GM12872 (cell line): ENCODE data around the gene VMP1.

ENCODE experiments used
- TF ChIP-seq, protein P1 (sequence below): IDR thresholded peaks from 3 replicates; pipeline ENCODE4 v1.5.1; 2011; ENCODE audit warnings: low read depth, mild to moderate bottlenecking, low read length, moderate library complexity; ENCODE audit not compliant: insufficient read depth

VMP1 gene

DNA sequence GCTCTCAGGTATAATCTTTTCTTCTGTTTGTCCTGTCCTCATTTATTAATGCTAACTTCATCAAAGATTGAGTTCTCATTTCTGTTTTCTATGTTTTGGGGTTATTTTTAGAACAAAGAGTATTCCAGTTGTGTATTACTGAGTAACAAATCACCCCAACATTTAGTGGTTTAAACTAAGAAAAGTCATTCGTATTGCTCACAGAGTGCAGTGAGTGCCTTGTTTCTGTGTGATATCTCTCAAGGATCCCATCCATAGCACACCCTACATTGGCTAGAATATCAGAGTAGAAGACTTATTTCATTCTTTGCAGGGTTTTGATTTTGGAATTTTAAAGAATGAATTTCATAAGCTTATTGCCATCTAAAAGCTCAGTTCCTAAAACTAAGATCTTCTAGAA is 72.1 kb downstream of the VMP1 start:
- TF ChIP-seq, protein P1, sequence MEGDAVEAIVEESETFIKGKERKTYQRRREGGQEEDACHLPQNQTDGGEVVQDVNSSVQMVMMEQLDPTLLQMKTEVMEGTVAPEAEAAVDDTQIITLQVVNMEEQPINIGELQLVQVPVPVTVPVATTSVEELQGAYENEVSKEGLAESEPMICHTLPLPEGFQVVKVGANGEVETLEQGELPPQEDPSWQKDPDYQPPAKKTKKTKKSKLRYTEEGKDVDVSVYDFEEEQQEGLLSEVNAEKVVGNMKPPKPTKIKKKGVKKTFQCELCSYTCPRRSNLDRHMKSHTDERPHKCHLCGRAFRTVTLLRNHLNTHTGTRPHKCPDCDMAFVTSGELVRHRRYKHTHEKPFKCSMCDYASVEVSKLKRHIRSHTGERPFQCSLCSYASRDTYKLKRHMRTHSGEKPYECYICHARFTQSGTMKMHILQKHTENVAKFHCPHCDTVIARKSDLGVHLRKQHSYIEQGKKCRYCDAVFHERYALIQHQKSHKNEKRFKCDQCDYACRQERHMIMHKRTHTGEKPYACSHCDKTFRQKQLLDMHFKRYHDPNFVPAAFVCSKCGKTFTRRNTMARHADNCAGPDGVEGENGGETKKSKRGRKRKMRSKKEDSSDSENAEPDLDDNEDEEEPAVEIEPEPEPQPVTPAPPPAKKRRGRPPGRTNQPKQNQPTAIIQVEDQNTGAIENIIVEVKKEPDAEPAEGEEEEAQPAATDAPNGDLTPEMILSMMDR, result no peak

DNA sequence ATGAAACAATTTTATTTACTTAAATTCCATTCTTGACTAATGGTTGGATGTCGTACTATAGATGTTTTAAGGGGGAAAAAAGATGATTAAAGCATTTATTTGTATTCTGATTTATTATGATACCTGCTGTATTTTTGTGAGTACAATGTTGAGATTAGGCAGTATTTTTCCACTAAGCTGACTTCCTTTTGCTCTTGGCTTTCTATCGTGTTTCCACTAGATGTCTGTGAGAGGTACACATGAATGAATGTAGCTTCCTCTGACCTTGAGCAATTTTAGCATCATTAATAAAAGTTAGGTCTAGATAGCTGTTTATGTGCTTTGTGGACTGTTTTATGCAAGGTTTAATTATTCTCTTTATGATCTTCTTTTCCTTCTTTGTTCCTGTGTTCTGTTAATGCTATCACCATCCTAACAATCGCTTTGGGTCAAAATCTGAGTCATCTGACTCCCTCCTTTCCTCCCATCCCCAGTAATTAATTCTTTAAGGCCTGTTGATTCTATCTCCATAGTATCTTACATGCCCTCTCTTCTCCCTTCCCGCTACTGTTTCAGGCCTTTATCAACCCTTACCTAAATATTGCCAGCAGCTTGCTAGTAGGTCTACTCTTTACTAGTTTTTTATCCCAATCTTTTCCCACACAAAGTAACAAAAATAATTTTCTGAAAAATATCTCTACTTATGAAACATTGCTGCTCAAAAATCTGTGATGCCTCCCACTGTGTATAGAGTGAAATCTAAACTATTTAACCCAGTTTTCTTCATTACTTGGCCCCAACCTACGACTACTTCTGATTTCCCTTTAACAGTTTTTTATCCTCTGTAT is 76.0 kb downstream of the VMP1 start:
- TF ChIP-seq, protein P1, result no peak

DNA sequence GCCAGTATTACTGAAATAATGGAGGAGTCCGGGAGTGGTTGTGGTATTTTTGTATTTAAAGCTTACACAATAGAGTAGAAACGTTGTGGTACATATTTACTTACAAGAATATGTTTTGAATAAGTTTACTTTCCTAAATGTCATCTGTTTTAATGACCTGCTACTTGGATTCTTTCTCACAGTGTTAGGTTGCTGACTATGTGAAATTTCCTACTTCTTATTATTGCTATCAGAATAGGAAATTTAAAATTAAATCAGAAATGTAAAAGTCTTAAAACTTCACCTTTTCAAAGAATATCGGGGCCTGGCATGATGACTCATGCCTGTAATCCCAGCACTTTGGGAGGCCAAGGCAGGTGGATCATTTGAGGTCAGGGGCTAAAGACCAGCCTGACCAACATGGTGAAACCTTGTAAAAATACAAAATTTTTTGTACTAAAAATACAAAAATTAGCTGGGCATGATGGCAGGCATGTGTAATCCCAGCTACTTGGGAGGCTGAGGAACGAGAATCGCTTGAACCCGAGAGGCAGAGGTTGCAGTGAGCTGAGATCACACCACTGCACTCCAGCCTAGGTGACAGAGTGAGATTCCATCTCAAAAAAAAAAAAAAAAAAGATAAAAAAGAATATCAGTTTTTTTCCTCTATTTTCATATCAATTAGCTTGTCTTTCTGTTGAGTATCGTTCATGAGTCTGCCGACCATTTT is 77.8 kb downstream of the VMP1 start:
- TF ChIP-seq, protein P1, result no peak

DNA sequence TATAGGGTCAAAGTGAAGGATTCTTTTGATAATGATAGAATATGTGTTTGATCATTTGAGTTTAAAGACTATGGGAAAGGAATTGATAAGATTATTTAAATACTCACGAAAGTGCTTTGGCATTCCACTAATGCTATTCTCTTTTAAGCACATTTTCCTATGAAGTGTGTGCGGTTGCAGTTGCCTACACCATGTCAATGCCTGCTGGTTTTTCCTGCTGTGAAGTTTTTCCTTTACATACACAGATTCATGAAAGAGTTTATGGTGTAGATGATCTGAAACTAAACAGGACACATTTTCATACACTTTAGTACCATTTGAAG is 78.7 kb downstream of the VMP1 start:
- TF ChIP-seq, protein P1, result no peak

DNA sequence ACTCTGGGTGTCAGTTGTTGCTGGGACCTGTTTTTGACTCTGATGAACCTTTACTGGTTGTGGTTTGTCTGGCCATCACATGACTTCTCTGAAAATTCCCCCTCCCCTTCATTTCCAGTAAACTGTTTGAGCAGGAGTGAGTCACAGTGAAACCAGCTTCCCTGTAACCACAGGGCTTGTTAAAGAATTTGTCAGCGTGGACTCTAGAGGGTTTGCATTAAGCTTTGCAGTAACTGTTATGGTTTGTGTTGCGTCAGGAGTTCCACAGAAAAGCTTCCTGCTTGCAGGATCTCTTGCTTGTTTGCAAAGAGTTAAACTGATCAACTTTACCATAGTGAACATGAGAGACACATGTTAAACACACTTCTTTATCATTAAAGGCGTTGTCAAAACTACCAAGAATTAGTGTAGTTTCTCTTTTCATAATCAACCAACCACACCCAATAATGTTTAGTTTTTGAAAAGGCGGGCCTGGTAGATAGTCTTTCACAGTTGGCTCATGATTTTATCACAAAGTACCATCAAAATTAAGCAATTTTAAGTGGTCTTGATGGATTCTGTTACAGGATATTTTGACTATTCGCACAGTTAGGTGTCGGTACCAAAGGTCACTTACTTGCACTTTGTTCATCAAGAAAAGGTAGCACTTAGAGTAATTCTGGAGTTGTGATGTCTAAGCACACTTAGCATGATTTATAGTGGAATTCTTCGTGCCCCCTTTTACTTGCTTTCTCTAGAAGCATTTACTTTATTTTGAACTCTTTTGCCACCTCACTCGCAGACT is 79.3 kb downstream of the VMP1 start:
- TF ChIP-seq, protein P1, result 0 out of 3 replicates have a peak, but pooled peaks have one; percentile 12

DNA sequence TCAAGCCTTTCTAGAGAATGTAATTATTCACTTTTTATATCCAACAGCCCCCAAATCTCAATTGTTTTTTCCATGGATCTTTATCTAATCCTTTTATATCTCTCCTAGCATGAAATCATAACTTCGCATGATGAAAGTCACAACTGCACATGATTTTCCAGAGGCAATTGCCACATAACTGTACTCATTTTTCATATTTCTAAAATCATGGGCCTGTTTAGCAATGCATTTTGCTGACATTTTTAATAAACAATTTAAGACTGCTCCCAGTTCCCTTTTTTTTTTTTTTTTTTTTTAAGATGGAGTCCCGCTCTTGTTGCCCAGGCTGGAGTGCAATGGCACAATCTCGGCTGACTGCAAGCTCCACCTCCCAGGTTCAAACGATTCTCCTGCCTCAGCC is 83.5 kb downstream of the VMP1 start:
- TF ChIP-seq, protein P1, result no peak
